IMR-90 (cell line): Measurements from ENCODE around the gene NOP10. TPM values are rescaled to one million over a fixed set of nuclear protein-coding genes. Genes with fewer than 3 reads are reported as not detected.

ENCODE experiments used
- ATAC-seq: fragments of 200-7000 bp; cut with Tn5 transposase; 2 replicates; pipeline ENCODE4 v1.9.1; 2020; ENCODE audit warnings: low read depth, mild to moderate bottlenecking, moderate library complexity
- BruUV-seq: library from RNA; stranded (reverse); fragments of 400-500 nt; replicated peaks from 2 replicates; lab custom pipeline; 2021; lab: Mats Ljungman, UMichigan
- CTCF ChIA-PET: fragments of 300-600 bp; formaldehyde crosslinking; extraction: SDS; loops from one replicate; lab custom pipeline; 2021; ENCODE audit warnings: antibody characterized with exemption; lab: Yijun Ruan, JAX
- POLR2A ChIA-PET: fragments of 300-600 bp; sonication (Branson Sonifier 250); formaldehyde crosslinking; loops from one replicate; lab custom pipeline; 2022; ENCODE audit warnings: antibody characterized with exemption; ENCODE audit not compliant: unreplicated experiment; lab: Charles Lee
- DNase-seq: peaks from one replicate; pipeline ENCODE4 v3.0.0; 2013
- H2AFZ ChIP-seq: replicated peaks from 2 replicates; pipeline ENCODE3; 2013; ENCODE audit warnings: low read length, mild to moderate bottlenecking; ENCODE audit not compliant: poor library complexity
- H2AK5ac ChIP-seq: 2 replicates; pipeline ENCODE4 v1.6.1; 2013; ENCODE audit warnings: low read depth, low read length, inconsistent platforms
- H2AK9ac ChIP-seq: replicated peaks from 2 replicates; pipeline ENCODE3; 2013; ENCODE audit warnings: mild to moderate bottlenecking, low read depth, low read length, moderate library complexity; ENCODE audit not compliant: poor library complexity
- H2BK120ac ChIP-seq: 2 replicates; pipeline ENCODE4 v1.6.1; 2013; ENCODE audit warnings: low read depth, low read length, inconsistent platforms
- H2BK15ac ChIP-seq: 3 replicates; pipeline ENCODE4 v1.6.1; 2013; ENCODE audit warnings: low read depth, low read length, inconsistent platforms
- H2BK20ac ChIP-seq: 2 replicates; pipeline ENCODE4 v1.6.1; 2013; ENCODE audit warnings: low read depth, mild to moderate bottlenecking, inconsistent platforms, low read length, moderate library complexity
- H2BK5ac ChIP-seq: 2 replicates; pipeline ENCODE4 v1.6.1; 2013; ENCODE audit warnings: mild to moderate bottlenecking, low read depth, low read length, inconsistent platforms; ENCODE audit not compliant: poor library complexity, severe bottlenecking
- H3K14ac ChIP-seq: replicated peaks from 2 replicates; pipeline ENCODE4 v1.6.1; 2013; ENCODE audit warnings: low read depth, low read length, inconsistent platforms
- H3K18ac ChIP-seq: 2 replicates; pipeline ENCODE4 v1.6.1; 2013; ENCODE audit warnings: low read depth, low read length, control low read depth
- H3K23ac ChIP-seq: 2 replicates; pipeline ENCODE4 v1.6.1; 2013; ENCODE audit warnings: low read depth, low read length, inconsistent platforms
- H3K27ac ChIP-seq: 2 replicates; pipeline ENCODE4 v1.5.1; 2013; ENCODE audit warnings: mild to moderate bottlenecking, control low read depth, low read length; ENCODE audit not compliant: insufficient read depth
- H3K27me3 ChIP-seq: 2 replicates; pipeline ENCODE4 v1.6.1; 2013; ENCODE audit warnings: low read length; ENCODE audit not compliant: control insufficient read depth, insufficient read depth
- H3K36me3 ChIP-seq: 2 replicates; pipeline ENCODE4 v1.6.1; 2013; ENCODE audit warnings: low read length, mixed read lengths; ENCODE audit not compliant: control insufficient read depth, insufficient read depth
- H3K4ac ChIP-seq: 2 replicates; pipeline ENCODE4 v1.6.1; 2013; ENCODE audit warnings: low read depth, low read length, inconsistent platforms
- H3K4me1 ChIP-seq: 2 replicates; pipeline ENCODE4 v1.6.1; 2013; ENCODE audit warnings: low read length, mixed read lengths; ENCODE audit not compliant: control insufficient read depth, insufficient read depth
- H3K4me2 ChIP-seq: 2 replicates; pipeline ENCODE4 v1.6.1; 2013; ENCODE audit warnings: low read depth, mild to moderate bottlenecking, control low read depth, low read length, moderate library complexity
- H3K4me3 ChIP-seq: 2 replicates; pipeline ENCODE4 v1.5.1; 2013; ENCODE audit warnings: low read depth, mild to moderate bottlenecking, control low read depth, low read length, moderate library complexity; ENCODE audit not compliant: insufficient read depth
- H3K56ac ChIP-seq: 2 replicates; pipeline ENCODE4 v1.6.1; 2013; ENCODE audit warnings: low read length, inconsistent platforms; ENCODE audit not compliant: insufficient read depth; ENCODE audit errors: extremely low read depth
- H3K79me1 ChIP-seq, 2 experiments: 2 replicates each; pipeline ENCODE4 v1.6.1; 2013; ENCODE audit warnings: low read length in 2 of 2, inconsistent platforms in 1 of 2, low read depth in 1 of 2
- H3K9ac ChIP-seq: 2 replicates; pipeline ENCODE4 v1.6.1; 2013; ENCODE audit warnings: low read depth, low read length, control low read depth
- H3K9me1 ChIP-seq: 2 replicates; pipeline ENCODE4 v1.6.1; 2013; ENCODE audit warnings: low read length, inconsistent platforms; ENCODE audit not compliant: insufficient read depth
- H3K9me3 ChIP-seq: 2 replicates; pipeline ENCODE4 v1.6.1; 2013; ENCODE audit warnings: low read length; ENCODE audit not compliant: control insufficient read depth, insufficient read depth
- H4K20me1 ChIP-seq: 2 replicates; pipeline ENCODE4 v1.6.1; 2013; ENCODE audit warnings: low read length, inconsistent platforms; ENCODE audit not compliant: insufficient read depth
- H4K5ac ChIP-seq: 2 replicates; pipeline ENCODE4 v1.6.1; 2013; ENCODE audit warnings: mild to moderate bottlenecking, low read depth, low read length, control low read depth
- H4K8ac ChIP-seq, 2 experiments: 2 replicates each; pipeline ENCODE4 v1.6.1; 2013; ENCODE audit warnings: low read depth in 2 of 2, low read length in 2 of 2, control low read depth in 1 of 2, inconsistent platforms in 1 of 2
- H4K91ac ChIP-seq: 2 replicates; pipeline ENCODE4 v1.6.1; 2013; ENCODE audit warnings: low read depth, low read length, inconsistent platforms; ENCODE audit not compliant: insufficient read depth
- BHLHE40 ChIP-seq: fragments of 150-350 bp; IDR thresholded peaks from 2 replicates; pipeline ENCODE4 v1.6.1; 2016; ENCODE audit warnings: mild to moderate bottlenecking, low read depth, low read length
- CEBPB ChIP-seq: IDR thresholded peaks from 2 replicates; pipeline ENCODE4 v1.6.1; 2012; ENCODE audit warnings: low read depth, low read length, improper control_type of control experiment
- CHD1 ChIP-seq: IDR thresholded peaks from 2 replicates; pipeline ENCODE4 v1.6.1; 2012; ENCODE audit warnings: low read depth, low read length, improper control_type of control experiment
- FOS ChIP-seq: fragments of 150-350 bp; IDR thresholded peaks from 2 replicates; pipeline ENCODE4 v1.6.1; 2016; ENCODE audit warnings: low read depth, low read length
- MAZ ChIP-seq: IDR thresholded peaks from 2 replicates; pipeline ENCODE4 v1.6.1; 2012; ENCODE audit warnings: low read depth, mild to moderate bottlenecking, low read length, improper control_type of control experiment, moderate library complexity, borderline replicate concordance
- MXI1 ChIP-seq: IDR thresholded peaks from 2 replicates; pipeline ENCODE4 v1.6.1; 2012; ENCODE audit warnings: low read depth, mild to moderate bottlenecking, low read length, moderate library complexity, borderline replicate concordance
- NFE2L2 ChIP-seq: fragments of 150-350 bp; IDR thresholded peaks from 2 replicates; pipeline ENCODE4 v1.6.1; 2016; ENCODE audit warnings: low read depth, mild to moderate bottlenecking, low read length
- POLR2A ChIP-seq: IDR thresholded peaks from 2 replicates; pipeline ENCODE4 v1.6.1; 2012; ENCODE audit warnings: mild to moderate bottlenecking, low read depth, low read length
- RAD21 ChIP-seq: IDR thresholded peaks from 2 replicates; pipeline ENCODE4 v1.6.1; 2012; ENCODE audit warnings: low read length, improper control_type of control experiment
- RCOR1 ChIP-seq: IDR thresholded peaks from 2 replicates; pipeline ENCODE4 v1.6.1; 2012; ENCODE audit warnings: mild to moderate bottlenecking, low read length, improper control_type of control experiment; ENCODE audit not compliant: insufficient replicate concordance
- SMC3 ChIP-seq: fragments of 150-350 bp; IDR thresholded peaks from 2 replicates; pipeline ENCODE4 v1.6.1; 2016; ENCODE audit warnings: low read depth, mild to moderate bottlenecking, antibody characterized with exemption, low read length, moderate library complexity
- WGBS, 2 experiments: methylation state at CpG; one replicate each; pipeline versions ENCODE4 v1.1.5 to v1.1.7; 2013; ENCODE audit warnings: missing lambda C conversion rate in 2 of 2; ENCODE audit not compliant: insufficient read length in 1 of 2; ENCODE audit errors: extremely low coverage in 2 of 2; 5-methylcytosine and 5-hydroxymethylcytosine counted together
- dilution Hi-C: fragments of 300-500 bp; cut with HindIII; formaldehyde crosslinking; loops from one replicate; pipeline ENCODE4 v1.14.3; 2018; ENCODE audit warnings: low sequenced_read_pairs; ENCODE audit not compliant: unreplicated experiment
- in situ Hi-C: fragments of 300-500 bp; cut with MboI; formaldehyde crosslinking; loops from 3 replicates; pipeline ENCODE4 v1.14.3; 2019; ENCODE audit warnings: low sequenced_read_pairs, inconsistent platforms, mixed read lengths
- intact Hi-C: fragments of 100-400 bp; cut with micrococcal nuclease; formaldehyde crosslinking; loops from 2 replicates; pipeline ENCODE4 v1.10.0; 2022
- polyA plus RNA-seq, 3 experiments: library from polyadenylated mRNA; depleted of rRNA; stranded (reverse); fragments of >200 nt; gene quantifications; 2 replicates each; pipeline ENCODE4 v1.2.3, GENCODE V29; 2012; ENCODE audit warnings: low replicate concordance in 1 of 3
- total RNA-seq: library from RNA; depleted of rRNA; stranded (reverse); fragments of >200 nt; gene quantifications from 2 replicates; pipeline ENCODE4 v1.2.3, GENCODE V29; 2012
- TF ChIP-seq, protein P1 (sequence below): conservative IDR thresholded peaks from 2 replicates; pipeline ENCODE4 v1.5.1; 2012; ENCODE audit warnings: mild to moderate bottlenecking, low read depth, low read length, improper control_type of control experiment
- TF ChIP-seq, protein P2 (sequence below): fragments of 150-350 bp; IDR thresholded peaks from 2 replicates; pipeline ENCODE4 v1.6.1; 2016; ENCODE audit warnings: low read depth, mild to moderate bottlenecking, low read length, moderate library complexity, borderline replicate concordance

The NOP10 gene
- total and polyA plus RNA-seq, 2 of the 4 experiments (the other 2 are of a cell fraction): 141 to 468 TPM

DNA sequence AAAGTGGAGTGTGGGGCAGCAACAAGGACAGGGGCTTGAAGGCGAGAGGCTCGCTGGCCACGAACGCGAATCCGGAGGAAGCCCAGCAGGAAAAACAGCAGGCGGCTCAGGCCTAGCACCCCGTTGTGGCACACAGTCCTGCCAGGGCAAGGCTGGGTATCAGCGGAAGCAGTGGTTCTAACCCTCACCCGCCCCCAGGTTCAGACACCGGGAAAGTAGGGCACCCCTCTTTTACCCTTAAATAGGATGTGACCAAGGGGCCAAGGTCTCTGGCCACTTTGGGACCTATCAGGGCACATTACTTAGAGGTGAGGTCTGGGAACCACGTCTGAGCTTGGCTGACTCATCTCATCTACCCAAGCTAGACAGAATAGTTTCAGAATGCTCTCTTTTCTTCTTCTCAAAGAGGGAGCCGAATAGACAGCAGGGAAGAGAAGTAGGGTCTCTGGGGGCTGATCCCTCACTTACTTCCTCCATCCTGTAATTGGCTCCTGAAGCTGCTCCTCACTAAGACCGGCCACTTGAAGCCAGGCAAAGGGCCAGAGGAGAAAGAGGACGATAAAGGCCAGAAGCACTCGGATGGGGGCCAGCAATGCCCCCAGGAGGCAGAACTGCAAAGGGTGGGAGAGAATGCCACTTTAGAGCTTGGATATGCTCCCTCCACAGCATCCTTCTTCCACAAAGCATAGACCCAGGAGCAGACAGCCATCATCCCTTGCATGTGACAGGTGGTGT is 22.3 kb upstream of the NOP10 start:
- Histone ChIP-seq H2BK20ac (no peak overlapping the region), H3K36me3 (peaks cover 15% of the 10 kb centered on the region), H3K14ac (0 out of 2 replicates have a peak overlapping the region, but pooled peaks have one; percentile 19), H4K20me1 (peaks cover 8% of the 10 kb centered on the region; the same call in 1 of the 2 replicates), H3K9me3 (no peaks in the 10 kb centered on the region), H3K27ac (no peak overlapping the region), H4K91ac (no peak overlapping the region; the same call in 1 of the 2 replicates), H3K4me2 (no peak overlapping the region; the same call in 1 of the 2 replicates), H2AK9ac (peak overlapping the region; percentile 60), H3K4ac (no peak overlapping the region), H4K8ac (0 out of 4 replicates have a peak overlapping the region, but pooled peaks of 1 of the 2 experiments have one; percentile 43), H3K56ac (no peak overlapping the region), H3K23ac (no peak overlapping the region; the same call in 1 of the 2 replicates), H3K79me1 (peaks cover 23 to 39% of the 10 kb centered on the region in 2 experiments), H2AK5ac (0 out of 2 replicates have a peak overlapping the region, but pooled peaks have one; percentile 21), H2BK15ac (no peak overlapping the region), H3K9me1 (peaks cover 10% of the 10 kb centered on the region), H3K9ac (no peak overlapping the region), H2AFZ (no peak overlapping the region), H2BK120ac (no peak overlapping the region), H4K5ac (no peak overlapping the region), H3K27me3 (no peaks in the 10 kb centered on the region), H3K18ac (no peak overlapping the region), H2BK5ac (no peak overlapping the region), H3K4me1 (0 out of 2 replicates have a peak, but pooled peaks cover 3% of the 10 kb centered on the region), H3K4me3 (no peak overlapping the region)
- in situ Hi-C loops (loop anchor here (10.0 kb wide), 1 partner anchor 260 kb away; the partner anchor contains the start of genes EMC7 and PGBD4), dilution Hi-C loops (no loop called here), intact Hi-C loops (loop anchor here (10.0 kb wide), 1 partner anchor 300 kb away; no protein-coding TSS in a partner anchor)
- 98% methylated on average over 9 of the region's 16 CpGs; no CpG with 5 or more reads in 1 of the 2 experiments for WGBS, 2 experiments
- no peak for ATAC-seq
- ChIA-PET CTCF (interaction anchor here (1.1 to 1.6 kb wide), 2 partner anchors 27 to 255 kb away, joined by 3 to 4 read pairs; partner anchors contain the start of gene SLC12A6), POLR2A (interaction anchor here (0.6 kb wide), 1 partner anchor 38 kb away, joined by 3 read pairs; no protein-coding TSS in a partner anchor)
- no TSS peak for BruUV-seq
- no peak for DNase-seq
- TF ChIP-seq FOS (no peak), BHLHE40 (no peak), MAZ (no peak), RAD21 (no peak), SMC3 (no peak), POLR2A (no peak), NFE2L2 (no peak), CHD1 (no peak), MXI1 (no peak), RCOR1 (no peak), CEBPB (no peak)
- TF ChIP-seq, protein P1, sequence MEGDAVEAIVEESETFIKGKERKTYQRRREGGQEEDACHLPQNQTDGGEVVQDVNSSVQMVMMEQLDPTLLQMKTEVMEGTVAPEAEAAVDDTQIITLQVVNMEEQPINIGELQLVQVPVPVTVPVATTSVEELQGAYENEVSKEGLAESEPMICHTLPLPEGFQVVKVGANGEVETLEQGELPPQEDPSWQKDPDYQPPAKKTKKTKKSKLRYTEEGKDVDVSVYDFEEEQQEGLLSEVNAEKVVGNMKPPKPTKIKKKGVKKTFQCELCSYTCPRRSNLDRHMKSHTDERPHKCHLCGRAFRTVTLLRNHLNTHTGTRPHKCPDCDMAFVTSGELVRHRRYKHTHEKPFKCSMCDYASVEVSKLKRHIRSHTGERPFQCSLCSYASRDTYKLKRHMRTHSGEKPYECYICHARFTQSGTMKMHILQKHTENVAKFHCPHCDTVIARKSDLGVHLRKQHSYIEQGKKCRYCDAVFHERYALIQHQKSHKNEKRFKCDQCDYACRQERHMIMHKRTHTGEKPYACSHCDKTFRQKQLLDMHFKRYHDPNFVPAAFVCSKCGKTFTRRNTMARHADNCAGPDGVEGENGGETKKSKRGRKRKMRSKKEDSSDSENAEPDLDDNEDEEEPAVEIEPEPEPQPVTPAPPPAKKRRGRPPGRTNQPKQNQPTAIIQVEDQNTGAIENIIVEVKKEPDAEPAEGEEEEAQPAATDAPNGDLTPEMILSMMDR: no peak
- TF ChIP-seq, protein P2, sequence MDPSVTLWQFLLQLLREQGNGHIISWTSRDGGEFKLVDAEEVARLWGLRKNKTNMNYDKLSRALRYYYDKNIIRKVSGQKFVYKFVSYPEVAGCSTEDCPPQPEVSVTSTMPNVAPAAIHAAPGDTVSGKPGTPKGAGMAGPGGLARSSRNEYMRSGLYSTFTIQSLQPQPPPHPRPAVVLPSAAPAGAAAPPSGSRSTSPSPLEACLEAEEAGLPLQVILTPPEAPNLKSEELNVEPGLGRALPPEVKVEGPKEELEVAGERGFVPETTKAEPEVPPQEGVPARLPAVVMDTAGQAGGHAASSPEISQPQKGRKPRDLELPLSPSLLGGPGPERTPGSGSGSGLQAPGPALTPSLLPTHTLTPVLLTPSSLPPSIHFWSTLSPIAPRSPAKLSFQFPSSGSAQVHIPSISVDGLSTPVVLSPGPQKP: no peak
